PFSK-1 (cell line): ENCODE results near the gene BAIAP3.

Source experiments
- POLR2AphosphoS5 ChIP-seq: IDR thresholded peaks from 2 replicates; pipeline ENCODE4 v1.6.1; 2012; ENCODE audit warnings: low read depth, mild to moderate bottlenecking, control low read depth, low read length, moderate library complexity
- SIN3A ChIP-seq: IDR thresholded peaks from 2 replicates; pipeline ENCODE4 v1.6.1; 2012; ENCODE audit warnings: mild to moderate bottlenecking, low read length, moderate library complexity, borderline replicate concordance; ENCODE audit not compliant: insufficient read depth
- TAF1 ChIP-seq: IDR thresholded peaks from 2 replicates; pipeline ENCODE4 v1.6.1; 2012; ENCODE audit warnings: low read length, control low read depth, borderline replicate concordance; ENCODE audit not compliant: insufficient read depth

DNA sequence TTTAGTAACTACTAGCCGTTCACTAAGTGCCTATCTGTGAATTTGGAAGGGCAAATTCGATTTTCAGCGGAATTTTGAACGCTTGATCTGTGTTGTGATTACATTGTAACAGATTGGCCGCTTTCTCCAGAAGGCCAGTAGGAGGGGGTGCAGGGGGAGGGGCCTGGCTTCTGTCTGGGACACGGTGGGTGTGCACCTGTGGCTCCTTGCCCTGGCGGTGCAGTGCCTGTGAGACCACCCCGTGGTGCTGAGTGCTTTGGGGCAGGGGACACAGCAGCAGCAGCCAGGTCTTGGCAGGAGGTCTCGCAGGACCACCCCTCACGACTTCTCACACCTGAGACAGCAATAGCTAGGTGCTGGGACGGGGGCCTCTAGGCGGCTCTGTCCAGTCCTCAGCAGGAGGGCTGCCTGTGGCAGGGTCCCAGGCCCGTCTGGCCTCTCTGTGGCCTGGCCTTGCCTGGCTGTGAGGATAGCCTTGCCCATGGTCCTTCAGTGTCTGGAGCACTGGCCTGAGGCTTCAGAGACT, 22.2 kb upstream of the BAIAP3 start:
- TF ChIP-seq TAF1 (no peak), SIN3A (no peak), POLR2AphosphoS5 (no peak)
